Measurements from ENCODE around the gene FEZF2.

DNA sequence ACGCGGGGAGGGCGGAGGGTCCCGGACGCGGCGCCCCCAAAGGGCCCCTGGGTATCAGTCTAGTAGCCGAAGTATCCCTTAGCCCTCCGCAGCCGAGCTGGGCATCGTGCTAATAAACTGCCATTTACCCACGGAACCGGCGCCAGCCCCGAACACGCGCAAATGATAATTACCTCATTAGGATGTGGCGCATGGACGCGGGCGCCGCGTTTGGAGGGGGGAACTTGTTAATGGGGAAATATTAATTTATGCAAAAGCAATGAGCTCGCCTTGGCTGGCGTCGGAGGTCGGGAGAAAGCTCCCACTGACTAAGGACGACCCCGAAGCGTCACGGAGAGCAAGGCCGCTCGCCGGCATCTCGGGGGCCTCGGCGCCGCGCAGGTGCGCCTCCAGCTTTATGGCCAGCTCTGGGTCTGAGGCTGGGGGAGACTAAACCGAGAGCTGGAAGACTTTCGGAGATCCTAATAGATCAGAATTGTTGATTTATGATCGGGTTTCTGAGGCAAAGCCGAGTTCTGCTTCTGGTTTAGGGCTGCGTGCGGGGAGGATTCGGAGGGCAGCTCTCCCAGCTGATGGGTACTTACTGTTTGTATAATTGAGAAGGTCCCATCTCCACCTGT is 474 bp upstream of the FEZF2 start:
- TF ChIP-seq, protein P1, sequence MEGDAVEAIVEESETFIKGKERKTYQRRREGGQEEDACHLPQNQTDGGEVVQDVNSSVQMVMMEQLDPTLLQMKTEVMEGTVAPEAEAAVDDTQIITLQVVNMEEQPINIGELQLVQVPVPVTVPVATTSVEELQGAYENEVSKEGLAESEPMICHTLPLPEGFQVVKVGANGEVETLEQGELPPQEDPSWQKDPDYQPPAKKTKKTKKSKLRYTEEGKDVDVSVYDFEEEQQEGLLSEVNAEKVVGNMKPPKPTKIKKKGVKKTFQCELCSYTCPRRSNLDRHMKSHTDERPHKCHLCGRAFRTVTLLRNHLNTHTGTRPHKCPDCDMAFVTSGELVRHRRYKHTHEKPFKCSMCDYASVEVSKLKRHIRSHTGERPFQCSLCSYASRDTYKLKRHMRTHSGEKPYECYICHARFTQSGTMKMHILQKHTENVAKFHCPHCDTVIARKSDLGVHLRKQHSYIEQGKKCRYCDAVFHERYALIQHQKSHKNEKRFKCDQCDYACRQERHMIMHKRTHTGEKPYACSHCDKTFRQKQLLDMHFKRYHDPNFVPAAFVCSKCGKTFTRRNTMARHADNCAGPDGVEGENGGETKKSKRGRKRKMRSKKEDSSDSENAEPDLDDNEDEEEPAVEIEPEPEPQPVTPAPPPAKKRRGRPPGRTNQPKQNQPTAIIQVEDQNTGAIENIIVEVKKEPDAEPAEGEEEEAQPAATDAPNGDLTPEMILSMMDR (IDR thresholded peaks at IDR 0.05) = no peak
- peak; percentile 79 for TF ChIP-seq EZH2phosphoT487 (IDR thresholded peaks at IDR 0.05)
